Mesendoderm (in vitro differentiated cells): ENCODE data around the gene SLC51A.
"Not testable (repeated sequence)": the region's sequence is repeated elsewhere in the genome, so short reads cannot be mapped to it uniquely, and the experiment has no call there.

Experiments
- DNase-seq: peaks from one replicate; pipeline ENCODE4 v3.0.0; 2013
- H2AK5ac ChIP-seq: 2 replicates; pipeline ENCODE4 v1.6.1; 2013; ENCODE audit warnings: low read length, inconsistent platforms
- H2BK120ac ChIP-seq: 2 replicates; pipeline ENCODE4 v1.6.1; 2013; ENCODE audit warnings: low read depth, mild to moderate bottlenecking, low read length, moderate library complexity, mixed read lengths
- H2BK15ac ChIP-seq: replicated peaks from 2 replicates; pipeline ENCODE4 v1.6.1; 2013; ENCODE audit warnings: low read depth, mild to moderate bottlenecking, moderate library complexity
- H2BK5ac ChIP-seq: 2 replicates; pipeline ENCODE4 v1.6.1; 2013; ENCODE audit warnings: low read length, inconsistent platforms
- H3K18ac ChIP-seq: 2 replicates; pipeline ENCODE4 v1.6.1; 2013; ENCODE audit warnings: mild to moderate bottlenecking, low read length, mixed read lengths
- H3K23ac ChIP-seq: one replicate; pipeline ENCODE4 v1.6.1; 2013; ENCODE audit warnings: low read length
- H3K27ac ChIP-seq: 2 replicates; pipeline ENCODE4 v1.5.1; 2013; ENCODE audit warnings: low read depth, mild to moderate bottlenecking, inconsistent platforms, low read length, moderate library complexity
- H3K27me3 ChIP-seq: 2 replicates; pipeline ENCODE4 v1.6.1; 2013; ENCODE audit warnings: low read length, control low read depth, mild to moderate bottlenecking, inconsistent platforms; ENCODE audit not compliant: insufficient read depth, poor library complexity
- H3K36me3 ChIP-seq: 2 replicates; pipeline ENCODE4 v1.6.1; 2013; ENCODE audit warnings: low read length, inconsistent platforms; ENCODE audit not compliant: control insufficient read depth, insufficient read depth
- H3K4ac ChIP-seq: one replicate; pipeline ENCODE4 v1.6.1; 2013; ENCODE audit warnings: low read depth, mild to moderate bottlenecking, low read length, moderate library complexity
- H3K4me1 ChIP-seq: 2 replicates; pipeline ENCODE4 v1.6.1; 2013; ENCODE audit warnings: low read depth, low read length, inconsistent platforms; ENCODE audit not compliant: control insufficient read depth
- H3K4me2 ChIP-seq: 2 replicates; pipeline ENCODE4 v1.6.1; 2013; ENCODE audit warnings: low read length
- H3K4me3 ChIP-seq: 2 replicates; pipeline ENCODE4 v1.5.1; 2013; ENCODE audit warnings: mild to moderate bottlenecking, low read length
- H3K56ac ChIP-seq: one replicate; pipeline ENCODE4 v1.6.1; 2013; ENCODE audit warnings: low read length
- H3K79me1 ChIP-seq: 2 replicates; pipeline ENCODE4 v1.6.1; 2013; ENCODE audit warnings: low read length, inconsistent platforms
- H3K79me2 ChIP-seq: 2 replicates; pipeline ENCODE4 v1.6.1; 2013; ENCODE audit warnings: mild to moderate bottlenecking, low read length; ENCODE audit not compliant: control insufficient read depth, insufficient read depth
- H3K9ac ChIP-seq: 2 replicates; pipeline ENCODE4 v1.6.1; 2013; ENCODE audit warnings: low read length, inconsistent platforms
- H4K5ac ChIP-seq: one replicate; pipeline ENCODE4 v1.6.1; 2013; ENCODE audit warnings: low read length
- H4K8ac ChIP-seq: one replicate; pipeline ENCODE4 v1.6.1; 2013; ENCODE audit warnings: low read depth, mild to moderate bottlenecking, control low read depth, low read length, moderate library complexity
- WGBS: extraction: QIAGEN DNeasy Blood & Tissue Kit; methylation state at CpG from one replicate; pipeline ENCODE4 v1.1.7; 2013; ENCODE audit warnings: low lambda C conversion rate, missing lambda C conversion rate; ENCODE audit not compliant: insufficient coverage; ENCODE audit errors: extremely low coverage; 5-methylcytosine and 5-hydroxymethylcytosine counted together

The SLC51A gene

DNA sequence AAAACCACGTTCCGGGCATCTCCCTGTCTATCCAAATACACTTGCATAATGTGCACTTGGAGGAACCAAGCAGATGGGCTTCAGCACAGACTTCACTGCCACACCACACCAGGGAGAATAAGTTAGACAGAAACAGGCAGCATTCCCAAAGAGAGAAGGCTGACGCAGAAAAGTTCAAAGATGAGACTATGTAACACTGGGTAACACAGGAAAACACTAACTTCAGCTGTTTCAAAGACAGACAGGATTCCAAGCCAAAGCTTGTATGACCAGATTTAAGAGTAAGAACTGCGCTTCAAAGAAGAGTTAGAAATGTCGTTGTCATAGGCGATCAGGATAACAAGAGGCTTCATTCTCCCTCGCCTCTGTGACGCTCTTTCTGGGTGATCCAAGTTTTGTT lies 19.9 kb downstream of the SLC51A start:
- Histone ChIP-seq H2BK5ac (no peak overlapping the region), H2BK15ac (no peak overlapping the region), H3K4me1 (no peaks in the 10 kb centered on the region), H3K56ac (no peak overlapping the region), H2BK120ac (no peak overlapping the region), H3K27ac (no peak overlapping the region), H4K5ac (no peak overlapping the region), H3K79me1 (no peaks in the 10 kb centered on the region), H3K18ac (no peak overlapping the region), H3K4ac (no peak overlapping the region), H3K36me3 (peaks cover 1% of the 10 kb centered on the region), H3K79me2 (no peaks in the 10 kb centered on the region), H3K23ac (no peak overlapping the region), H3K4me2 (no peak overlapping the region), H3K9ac (no peak overlapping the region), H4K8ac (no peak overlapping the region), H3K4me3 (no peak overlapping the region), H3K27me3 (no peaks in the 10 kb centered on the region), H2AK5ac (no peak overlapping the region)
- no CpG with 5 or more reads among the region's 8 CpGs for WGBS
- DNase-seq, result no peak

DNA sequence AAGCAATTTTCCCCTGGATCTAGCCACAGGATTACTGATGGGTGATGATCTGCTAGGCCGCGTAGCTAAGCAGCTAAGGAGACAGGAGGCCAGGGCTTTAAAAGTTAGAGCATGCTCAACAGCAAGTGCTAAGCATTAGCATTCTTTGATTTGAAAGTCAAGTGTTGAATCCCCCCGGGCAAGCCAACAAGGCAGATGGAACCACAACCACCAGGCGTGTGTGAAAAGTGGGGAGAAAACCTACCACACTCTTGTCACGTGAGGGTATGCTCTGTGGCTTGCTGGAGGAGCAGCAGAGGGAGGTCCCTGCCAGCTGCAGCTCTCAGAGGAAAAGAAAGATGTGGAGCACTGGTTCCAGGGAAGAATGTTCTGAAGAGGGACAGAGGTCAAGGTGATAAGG lies 20.9 kb downstream of the SLC51A start:
- no peak overlapping the region for H3K23ac ChIP-seq
- no peak overlapping the region for H2BK120ac ChIP-seq
- no CpG with 5 or more reads among the region's 5 CpGs for WGBS
- no peak overlapping the region for H4K5ac ChIP-seq
- no peak overlapping the region for H3K27ac ChIP-seq
- no peak for DNase-seq
- no peak overlapping the region for H3K4me3 ChIP-seq
- no peak overlapping the region for H3K4ac ChIP-seq
- H2BK15ac ChIP-seq, result no peak overlapping the region
- H3K79me2 ChIP-seq, result no peaks in the 10 kb centered on the region
- H2AK5ac ChIP-seq, result no peak overlapping the region
- no peak overlapping the region for H3K9ac ChIP-seq
- no peak overlapping the region for H4K8ac ChIP-seq
- H3K36me3 ChIP-seq, result peaks cover 5% of the 10 kb centered on the region
- no peak overlapping the region for H3K4me2 ChIP-seq
- no peaks in the 10 kb centered on the region for H3K27me3 ChIP-seq
- H2BK5ac ChIP-seq, result no peak overlapping the region
- H3K18ac ChIP-seq, result no peak overlapping the region
- H3K4me1 ChIP-seq, result no peaks in the 10 kb centered on the region
- no peak overlapping the region for H3K56ac ChIP-seq
- no peaks in the 10 kb centered on the region for H3K79me1 ChIP-seq

DNA sequence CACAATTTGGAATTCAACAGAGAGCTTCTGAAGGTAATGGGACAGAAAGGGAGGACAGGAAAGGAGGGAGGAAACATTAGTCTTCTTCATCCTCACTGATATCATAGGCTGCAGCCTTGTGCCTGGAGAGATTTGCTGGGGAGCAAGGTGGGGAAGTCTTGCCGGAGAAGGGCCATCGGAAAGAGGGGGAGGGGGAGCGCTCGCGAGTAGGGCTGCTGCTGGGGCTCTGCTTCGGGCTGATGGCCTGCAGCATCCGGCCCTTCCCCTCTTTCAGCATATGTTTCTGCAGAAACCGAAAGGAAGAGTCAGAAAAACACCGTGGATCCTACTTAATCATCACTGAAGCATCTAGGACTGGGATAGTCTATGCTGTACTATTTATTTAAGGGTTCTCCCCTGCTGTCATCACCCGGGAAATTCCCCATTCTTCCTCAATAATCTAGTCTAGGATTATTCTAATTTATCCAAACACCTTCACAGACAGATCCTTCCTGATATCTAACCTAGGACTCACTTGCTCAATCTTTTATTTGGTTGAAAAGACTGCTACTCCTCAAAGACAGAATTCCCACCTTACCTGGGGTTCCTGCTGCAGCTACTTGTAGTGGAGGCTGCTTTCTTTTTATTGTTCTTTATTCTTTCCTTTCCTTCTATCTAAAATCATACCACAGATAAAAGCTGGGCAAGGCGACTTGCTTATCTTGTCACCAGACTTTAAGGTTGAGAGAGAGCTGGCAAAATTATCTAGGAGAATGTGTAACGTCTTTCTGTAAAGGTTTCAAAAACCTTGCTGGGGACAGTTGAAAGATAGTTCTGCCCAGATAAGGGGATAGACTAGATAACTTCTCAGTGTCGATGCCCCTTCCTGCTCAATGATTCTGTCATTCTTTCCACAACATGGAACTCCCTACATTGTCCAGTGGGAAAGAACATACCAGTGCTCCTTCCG lies 22.6 kb downstream of the SLC51A start:
- no peak overlapping the region for H4K5ac ChIP-seq
- H4K8ac ChIP-seq, result no peak overlapping the region
- H3K36me3 ChIP-seq, result peaks cover 8% of the 10 kb centered on the region
- no peak overlapping the region for H3K56ac ChIP-seq
- no peak overlapping the region for H2BK15ac ChIP-seq
- H2AK5ac ChIP-seq, result no peak overlapping the region
- no peak overlapping the region for H2BK5ac ChIP-seq
- no peaks in the 10 kb centered on the region for H3K79me1 ChIP-seq
- no peak overlapping the region for H3K27ac ChIP-seq
- H3K9ac ChIP-seq, result no peak overlapping the region
- no peak overlapping the region for H3K4me3 ChIP-seq
- no peak overlapping the region for H3K4me2 ChIP-seq
- H3K79me2 ChIP-seq, result no peaks in the 10 kb centered on the region
- no peak overlapping the region for H3K4ac ChIP-seq
- WGBS, result no CpG with 5 or more reads among the region's 14 CpGs
- no peak overlapping the region for H2BK120ac ChIP-seq
- no peaks in the 10 kb centered on the region for H3K4me1 ChIP-seq
- no peaks in the 10 kb centered on the region for H3K27me3 ChIP-seq
- H3K18ac ChIP-seq, result no peak overlapping the region
- DNase-seq, result peak; percentile 62
- no peak overlapping the region for H3K23ac ChIP-seq

DNA sequence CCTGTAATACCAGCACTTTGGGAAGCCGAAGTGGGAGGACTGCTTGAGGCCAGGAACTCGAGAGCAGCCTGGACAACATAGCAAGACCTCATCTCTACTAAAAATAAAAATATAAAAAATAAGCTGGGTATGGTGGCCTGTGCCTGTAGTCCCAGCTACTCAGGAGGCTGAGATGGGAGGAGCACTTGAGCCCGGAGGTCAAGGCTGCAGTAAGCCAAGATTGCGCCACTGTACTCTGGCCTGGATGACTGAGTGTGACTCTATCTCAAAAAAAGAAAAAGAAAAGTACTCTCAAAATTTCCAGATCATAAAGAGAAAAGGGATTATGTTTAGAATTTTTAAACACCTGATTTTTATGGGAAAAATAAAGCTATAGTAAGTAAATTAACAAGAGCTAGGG lies 24.1 kb downstream of the SLC51A start:
- no peak for DNase-seq
- Histone ChIP-seq H3K56ac (no peak overlapping the region), H3K4ac (no peak overlapping the region), H4K5ac (no peak overlapping the region), H3K27ac (no peak overlapping the region), H3K23ac (no peak overlapping the region), H2BK5ac (no peak overlapping the region), H2BK120ac (no peak overlapping the region), H3K4me1 (no peaks in the 10 kb centered on the region), H2BK15ac (no peak overlapping the region), H3K4me2 (no peak overlapping the region), H3K4me3 (no peak overlapping the region), H3K9ac (no peak overlapping the region), H3K79me1 (no peaks in the 10 kb centered on the region), H3K36me3 (peaks cover 8% of the 10 kb centered on the region), H4K8ac (no peak overlapping the region), H3K79me2 (no peaks in the 10 kb centered on the region), H2AK5ac (no peak overlapping the region), H3K27me3 (no peaks in the 10 kb centered on the region), H3K18ac (no peak overlapping the region)
- no CpG with 5 or more reads among the region's 4 CpGs for WGBS

DNA sequence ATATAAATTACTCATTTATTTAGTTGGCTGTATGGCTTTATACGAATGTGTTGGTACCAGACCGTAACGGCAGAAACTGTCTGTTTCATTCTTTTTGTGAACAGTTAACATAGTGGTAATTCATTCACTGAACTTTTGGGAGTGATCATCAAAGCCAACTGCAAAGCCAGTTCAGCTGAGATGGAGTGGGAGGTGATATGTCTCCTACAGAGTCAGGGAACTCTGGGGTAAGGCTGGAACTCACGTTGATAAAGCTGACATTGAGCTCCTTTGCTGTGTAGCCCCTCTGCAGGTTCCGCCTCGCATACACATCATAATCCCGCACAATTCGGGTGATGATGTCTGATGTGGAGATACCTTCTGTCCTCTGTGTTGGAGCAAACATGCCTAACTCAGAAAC lies 25.4 kb downstream of the SLC51A start:
- H3K56ac ChIP-seq, result no peak overlapping the region
- no peaks in the 10 kb centered on the region for H3K4me1 ChIP-seq
- WGBS, result no CpG with 5 or more reads among the region's 8 CpGs
- no peak overlapping the region for H2BK120ac ChIP-seq
- H3K79me1 ChIP-seq, result no peaks in the 10 kb centered on the region
- H3K4me2 ChIP-seq, result no peak overlapping the region
- H4K5ac ChIP-seq, result no peak overlapping the region
- peaks cover 8% of the 10 kb centered on the region for H3K36me3 ChIP-seq
- H3K18ac ChIP-seq, result no peak overlapping the region
- H3K4ac ChIP-seq, result no peak overlapping the region
- no peak overlapping the region for H3K4me3 ChIP-seq
- H3K79me2 ChIP-seq, result no peaks in the 10 kb centered on the region
- H4K8ac ChIP-seq, result no peak overlapping the region
- H3K23ac ChIP-seq, result no peak overlapping the region
- no peak for DNase-seq
- no peak overlapping the region for H2BK15ac ChIP-seq
- no peak overlapping the region for H3K27ac ChIP-seq
- no peaks in the 10 kb centered on the region for H3K27me3 ChIP-seq
- H2AK5ac ChIP-seq, result no peak overlapping the region
- H2BK5ac ChIP-seq, result no peak overlapping the region
- no peak overlapping the region for H3K9ac ChIP-seq

DNA sequence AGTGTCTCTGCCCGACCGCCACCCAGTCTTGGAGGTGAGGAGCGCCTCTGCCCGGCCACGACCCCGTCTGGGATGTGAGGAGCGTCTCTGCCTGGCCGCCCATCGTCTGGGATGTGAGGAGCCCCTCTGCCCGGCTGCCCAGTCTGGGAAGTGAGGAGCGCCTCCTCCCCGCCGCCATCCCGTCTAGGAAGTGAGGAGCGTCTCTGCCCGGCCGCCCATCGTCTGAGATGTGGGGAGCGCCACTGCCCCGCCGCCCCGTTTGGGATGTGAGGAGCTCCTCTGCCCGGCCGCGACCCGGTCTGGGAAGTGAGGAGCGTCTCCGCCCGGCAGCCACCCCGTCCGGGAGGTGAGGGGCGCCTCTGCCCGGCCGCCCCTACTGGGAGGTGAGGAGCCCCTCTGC lies 27.8 kb downstream of the SLC51A start:
- not testable (repeated sequence) for H3K23ac ChIP-seq, H3K4ac ChIP-seq, H3K4me2 ChIP-seq, H3K4me3 ChIP-seq, H2BK15ac ChIP-seq, H3K27ac ChIP-seq, H3K18ac ChIP-seq, H2BK5ac ChIP-seq, H3K4me1 ChIP-seq, H4K8ac ChIP-seq, DNase-seq, H2AK5ac ChIP-seq, H3K79me1 ChIP-seq, H3K27me3 ChIP-seq, H4K5ac ChIP-seq, H3K36me3 ChIP-seq, H3K9ac ChIP-seq, H3K56ac ChIP-seq, H3K79me2 ChIP-seq, H2BK120ac ChIP-seq
- WGBS, result no CpG with 5 or more reads among the region's 34 CpGs
